HG03135 (cell line): Measurements from ENCODE around the gene PRR23A.
"Not testable (repeated sequence)": the region's sequence is repeated elsewhere in the genome, so short reads cannot be mapped to it uniquely, and the experiment has no call there.

ENCODE experiments used
- ATAC-seq: cut with Tn5 transposase; IDR thresholded peaks from one replicate; pipeline ENCODE4 v1.9.1; 2021; ENCODE audit warnings: mild to moderate bottlenecking, moderate library complexity; ENCODE audit not compliant: unreplicated experiment

Gene PRR23A

GRCh38 chr3:139006051-139006716, at the start of gene PRR23A:
TSS of gene PRR23A (minus strand) at chr3:139006268. CDS start at chr3:139006268, 0 bp downstream.
- no peak for ATAC-seq

GRCh38 chr3:139052802-139053600, 46.9 kb upstream of the PRR23A start:
- ATAC-seq = no peak

GRCh38 chr3:139044366-139045210, 38.5 kb upstream of the PRR23A start, which contains the start of gene PRR23C:
TSS of gene PRR23C (minus strand) at chr3:139044892. CDS start at chr3:139044620, 272 bp downstream.
- ATAC-seq = no peak

GRCh38 chr3:139043554-139044365, 37.7 kb upstream of the PRR23A start:
- ATAC-seq = no peak

- no peak for ATAC-seq
These were observed 31.4 kb upstream of the PRR23A start for GRCh38 chr3:139037478-139037877.

- ATAC-seq = no peak
These were observed 26.4 kb upstream of the PRR23A start for GRCh38 chr3:139032326-139033002.

- not testable (repeated sequence) for ATAC-seq
These were observed 24.5 kb upstream of the PRR23A start for GRCh38 chr3:139030576-139030975.

- ATAC-seq = no peak
These were observed 18.9 kb upstream of the PRR23A start for GRCh38 chr3:139024968-139025367.

- ATAC-seq = no peak
These were observed 14.8 kb upstream of the PRR23A start, which contains the start of gene PRR23B for GRCh38 chr3:139020868-139021234. TSS of gene PRR23B (minus strand) at chr3:139020926. CDS start at chr3:139020661, 265 bp downstream.

- no peak for ATAC-seq
These were observed 14.2 kb upstream of the PRR23A start for GRCh38 chr3:139020036-139020867.

- no peak for ATAC-seq
These were observed 10.5 kb upstream of the PRR23A start for GRCh38 chr3:139016430-139017048.

GRCh38 chr3:139005356-139005993, 593 bp downstream of the PRR23A start:
- ATAC-seq = no peak

- no peak for ATAC-seq
These were observed 10.4 kb downstream of the PRR23A start for GRCh38 chr3:138995706-138996105.

- no peak for ATAC-seq
These were observed 18.9 kb downstream of the PRR23A start for GRCh38 chr3:138987181-138987580.

- ATAC-seq = no peak
These were observed 20.1 kb downstream of the PRR23A start for GRCh38 chr3:138985932-138986331.

- no peak for ATAC-seq
These were observed 21.3 kb downstream of the PRR23A start for GRCh38 chr3:138984816-138985215.

- no peak for ATAC-seq
These were observed 30.0 kb downstream of the PRR23A start for GRCh38 chr3:138976047-138976446.

- no peak for ATAC-seq
These were observed 30.7 kb downstream of the PRR23A start for GRCh38 chr3:138975351-138975750.
